Measurements from ENCODE around the gene MIEN1.

- TF ChIP-seq EZH2 (IDR thresholded peaks at IDR 0.05; ENCODE audit: insufficient read depth, low read length), result no peak
- TF ChIP-seq CTCF (IDR thresholded peaks at IDR 0.05; ENCODE audit: insufficient read depth, low read depth, low read length), result no peak
These were observed 20.1 kb downstream of the MIEN1 start for GRCh38 chr17:39709998-39710964.
